NB4 (cell line): ENCODE measurements around the gene ANXA3.

ENCODE experiments used
- DNase-seq: peaks from one replicate; pipeline ENCODE4 v3.0.0; 2010; ENCODE audit warnings: low read depth
- H3K4me3 ChIP-seq: one replicate; pipeline ENCODE4 v1.5.1; 2011; ENCODE audit warnings: mild to moderate bottlenecking, low read depth, low read length, moderate library complexity
- CTCF ChIP-seq: IDR thresholded peaks from one replicate; pipeline ENCODE4 v1.5.1; 2012; ENCODE audit warnings: low read depth, low read length
- MAX ChIP-seq: IDR thresholded peaks from 2 replicates; pipeline ENCODE4 v1.6.1; 2011; ENCODE audit warnings: low read depth, low read length
- MYC ChIP-seq: IDR thresholded peaks from 2 replicates; pipeline ENCODE4 v1.6.1; 2011; ENCODE audit warnings: low read depth, low read length
- POLR2A ChIP-seq: IDR thresholded peaks from 2 replicates; pipeline ENCODE4 v1.6.1; 2011; ENCODE audit warnings: mild to moderate bottlenecking; ENCODE audit not compliant: insufficient read length; ENCODE audit errors: extremely low read depth

Gene ANXA3

GRCh38 chr4:78561677-78562076 lies 10.1 kb downstream of the ANXA3 start:
- TF ChIP-seq POLR2A (no peak), MAX (no peak), CTCF (no peak), MYC (no peak)
- DNase-seq: no peak
- H3K4me3 ChIP-seq: no peak overlapping the region

DNA sequence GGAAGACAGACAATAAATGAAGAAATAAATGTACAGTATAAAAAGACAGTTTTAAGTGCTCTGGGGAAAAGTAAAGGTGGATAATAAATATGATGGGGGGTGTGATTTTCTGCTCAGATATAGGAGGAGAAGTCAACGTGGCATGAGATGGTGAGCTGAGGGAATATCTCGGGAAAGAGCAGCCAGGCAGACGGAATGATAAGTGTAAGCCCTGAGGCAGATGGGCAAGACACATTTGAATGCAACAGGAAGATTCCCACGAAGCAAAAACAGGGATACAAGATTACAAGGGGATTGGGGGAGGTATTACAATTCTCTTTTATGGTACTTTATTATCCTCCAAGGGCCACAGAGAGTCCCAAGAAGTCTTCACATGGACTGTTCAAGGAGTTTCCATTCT lies 11.1 kb downstream of the ANXA3 start:
- no peak for DNase-seq
- no peak overlapping the region for H3K4me3 ChIP-seq
- TF ChIP-seq CTCF: no peak
- no peak for TF ChIP-seq MYC

- no peak for DNase-seq
- TF ChIP-seq MYC (no peak), POLR2A (no peak), CTCF (no peak), MAX (no peak)
- H3K4me3 ChIP-seq: no peak overlapping the region
Measured at GRCh38 chr4:78565971-78566372, 14.4 kb downstream of the ANXA3 start.

- no peak for DNase-seq
- TF ChIP-seq CTCF (no peak), MYC (no peak), MAX (no peak), POLR2A (no peak)
- H3K4me3 ChIP-seq: no peak overlapping the region
Measured at GRCh38 chr4:78566834-78567499, 15.4 kb downstream of the ANXA3 start.

GRCh38 chr4:78567500-78568060 lies 16.0 kb downstream of the ANXA3 start:
- no peak for DNase-seq
- TF ChIP-seq CTCF (no peak), POLR2A (no peak), MYC (no peak), MAX (no peak)
- no peak overlapping the region for H3K4me3 ChIP-seq
